GM23338 (cell line): ENCODE measurements around the gene TTC13. TPM values are rescaled to one million over a fixed set of nuclear protein-coding genes. Genes with fewer than 3 reads are reported as not detected.

ENCODE experiments used
- ATAC-seq: fragments of 200-7000 bp; cut with Tn5 transposase; 3 replicates; pipeline ENCODE4 v1.9.1; 2020
- DNase-seq: peaks from one replicate; pipeline ENCODE4 v3.0.0-alpha.2; 2015; ENCODE audit warnings: low spot score
- H2AFZ ChIP-seq: fragments of 200-600 bp; sonication (generic); 2 replicates; pipeline ENCODE4 v1.8.0; 2016; ENCODE audit warnings: antibody characterized with exemption, mild to moderate bottlenecking, moderate library complexity
- H3F3A ChIP-seq: fragments of 200-600 bp; sonication (generic); replicated peaks from 2 replicates; pipeline ENCODE4 v1.8.0; 2017; ENCODE audit warnings: antibody characterized with exemption, mixed run types, low read depth
- H3K27ac ChIP-seq: fragments of 200-600 bp; sonication (generic); 2 replicates; pipeline ENCODE4 v1.6.1; 2016; ENCODE audit warnings: low read depth
- H3K27me3 ChIP-seq: fragments of 200-600 bp; sonication (generic); 2 replicates; pipeline ENCODE4 v1.8.0; 2016; ENCODE audit warnings: mild to moderate bottlenecking, mixed run types, moderate library complexity; ENCODE audit not compliant: insufficient read depth
- H3K36me3 ChIP-seq: fragments of 200-600 bp; sonication (generic); 2 replicates; pipeline ENCODE4 v1.8.0; 2016; ENCODE audit warnings: mild to moderate bottlenecking; ENCODE audit not compliant: insufficient read depth
- H3K4me1 ChIP-seq: fragments of 200-600 bp; sonication (generic); 2 replicates; pipeline ENCODE4 v1.8.0; 2016; ENCODE audit warnings: mild to moderate bottlenecking, moderate library complexity; ENCODE audit not compliant: insufficient read depth
- H3K4me2 ChIP-seq: fragments of 200-600 bp; sonication (generic); 2 replicates; pipeline ENCODE4 v1.7.1; 2017; ENCODE audit warnings: mixed run types
- H3K4me3 ChIP-seq: fragments of 200-600 bp; sonication (generic); 2 replicates; pipeline ENCODE4 v1.6.1; 2016; ENCODE audit warnings: mixed run types
- H3K79me2 ChIP-seq: fragments of 200-600 bp; sonication (generic); replicated peaks from 2 replicates; pipeline ENCODE4 v1.8.0; 2017; ENCODE audit warnings: mild to moderate bottlenecking; ENCODE audit not compliant: insufficient read depth
- H3K9me2 ChIP-seq: fragments of 200-600 bp; sonication (generic); 2 replicates; pipeline ENCODE4 v1.8.0; 2017; ENCODE audit not compliant: insufficient read depth
- H4K20me1 ChIP-seq: fragments of 200-600 bp; sonication (generic); replicated peaks from 2 replicates; pipeline ENCODE4 v1.8.0; 2017; ENCODE audit warnings: mild to moderate bottlenecking; ENCODE audit not compliant: insufficient read depth
- H3K27ac Mint-ChIP-seq: 2 replicates; pipeline ENCODE4 v1.8.0; 2020; ENCODE audit warnings: inconsistent platforms, mild to moderate bottlenecking, moderate library complexity, mixed read lengths
- H3K27me3 Mint-ChIP-seq: 3 replicates; pipeline ENCODE4 v1.8.0; 2022; ENCODE audit warnings: low read depth, mild to moderate bottlenecking, moderate library complexity, mixed read lengths, inconsistent platforms; ENCODE audit not compliant: insufficient read depth, poor library complexity
- H3K36me3 Mint-ChIP-seq: 3 replicates; pipeline ENCODE4 v1.8.0; 2021; ENCODE audit warnings: low read depth, mild to moderate bottlenecking, inconsistent platforms, moderate library complexity, mixed read lengths
- H3K4me1 Mint-ChIP-seq: 3 replicates; pipeline ENCODE4 v1.8.0; 2020; ENCODE audit warnings: mild to moderate bottlenecking, inconsistent platforms, mixed read lengths
- H3K4me3 Mint-ChIP-seq: 3 replicates; pipeline ENCODE4 v1.8.0; 2021; ENCODE audit warnings: moderate library complexity, mild to moderate bottlenecking, inconsistent platforms, mixed read lengths
- H3K9me3 Mint-ChIP-seq: 3 replicates; pipeline ENCODE4 v1.8.0; 2020; ENCODE audit warnings: moderate library complexity, mild to moderate bottlenecking, inconsistent platforms, mixed read lengths
- CREB1 ChIP-seq: fragments of 250-450 bp; sonication (Bioruptor Pico); IDR thresholded peaks from 2 replicates; pipeline ENCODE4 v1.5.0; 2020; ENCODE audit warnings: low read depth, mild to moderate bottlenecking, moderate library complexity
- CTCF ChIP-seq, 2 experiments: fragments of 200-600 bp in 1 of 2; sonication (generic) in 1 of 2; conservative IDR thresholded peaks; 2 replicates each; pipeline versions ENCODE4 v1.5.1 to v1.6.1; 2016 to 2017; ENCODE audit warnings: antibody characterized with exemption in 2 of 2, low read depth in 2 of 2, mild to moderate bottlenecking in 2 of 2, moderate library complexity in 1 of 2
- ETS1 ChIP-seq: IDR thresholded peaks from 2 replicates; pipeline ENCODE4 v1.6.1; 2016; ENCODE audit warnings: antibody characterized with exemption
- EZH2 ChIP-seq: fragments of 200-600 bp; sonication (generic); IDR thresholded peaks from one replicate; pipeline ENCODE4 v1.8.0; 2017; ENCODE audit warnings: antibody characterized with exemption, mild to moderate bottlenecking, low read depth; ENCODE audit not compliant: unreplicated experiment
- EZH2phosphoT487 ChIP-seq: fragments of 200-600 bp; sonication (generic); IDR thresholded peaks from one replicate; pipeline ENCODE4 v1.8.1; 2018; ENCODE audit warnings: antibody characterized with exemption; ENCODE audit not compliant: unreplicated experiment
- JUNB ChIP-seq: IDR thresholded peaks from one replicate; pipeline ENCODE4 v1.6.1; 2016; ENCODE audit warnings: antibody characterized with exemption; ENCODE audit not compliant: unreplicated experiment
- NANOG ChIP-seq: IDR thresholded peaks from 2 replicates; pipeline ENCODE4 v1.6.1; 2016; ENCODE audit warnings: antibody characterized with exemption, borderline replicate concordance
- POLR2AphosphoS5 ChIP-seq: IDR thresholded peaks from 2 replicates; pipeline ENCODE4 v1.6.1; 2016; ENCODE audit warnings: antibody characterized with exemption, low read depth
- REST ChIP-seq: IDR thresholded peaks from one replicate; pipeline ENCODE4 v1.6.1; 2018; ENCODE audit warnings: antibody characterized with exemption; ENCODE audit not compliant: unreplicated experiment
- STAT1 ChIP-seq: IDR thresholded peaks from one replicate; pipeline ENCODE4 v1.6.1; 2016; ENCODE audit warnings: antibody characterized with exemption; ENCODE audit not compliant: unreplicated experiment
- ZNF114 ChIP-seq: fragments of 250-450 bp; sonication (Bioruptor Pico); IDR thresholded peaks from 2 replicates; pipeline ENCODE4 v1.5.0; 2020; ENCODE audit warnings: mild to moderate bottlenecking, moderate library complexity
- ZNF331 ChIP-seq: fragments of 250-450 bp; sonication (Bioruptor Pico); IDR thresholded peaks from 2 replicates; pipeline ENCODE4 v1.5.0; 2020; ENCODE audit warnings: low read depth, mild to moderate bottlenecking, moderate library complexity
- ZNF462 ChIP-seq: fragments of 250-450 bp; sonication (Bioruptor Pico); IDR thresholded peaks from 2 replicates; pipeline ENCODE4 v1.5.0; 2020; ENCODE audit warnings: mild to moderate bottlenecking, moderate library complexity
- polyA plus RNA-seq: library from polyadenylated mRNA; unstranded; fragments of >200 nt; fragmentation: Nextera tagmentation; extraction: Ambion mirVana; gene quantifications from 2 replicates; pipeline ENCODE4 v1.2.1, GENCODE V29; 2016
- total RNA-seq: library from RNA; depleted of rRNA; stranded (reverse); fragments of >200 nt; shearing (Covaris generic); gene quantifications from 2 replicates; pipeline ENCODE4 v1.2.3, GENCODE V29; 2014

Gene TTC13
- total and polyA plus RNA-seq, 2 experiments from 2014 or later = 3.8 to 9.4 TPM

GRCh38 chr1:230868736-230869385 is 109.8 kb downstream of the TTC13 start:
- H3K27me3 ChIP-seq = peaks cover 10% of the 10 kb centered on the region
- peak overlapping the region; percentile 92 for H2AFZ ChIP-seq
- peak; percentile 67 for ATAC-seq
- no peaks in the 10 kb centered on the region for H3F3A ChIP-seq
- no peak for TF ChIP-seq ETS1
- TF ChIP-seq POLR2AphosphoS5 = no peak; the same call in 1 of the 2 replicates
- no peak for TF ChIP-seq ZNF114 (CRISPR knock-in tag)
- no peak for TF ChIP-seq EZH2
- no peak for TF ChIP-seq CREB1
- TF ChIP-seq JUNB = no peak
- no peak for TF ChIP-seq STAT1
- TF ChIP-seq EZH2phosphoT487 = no peak
- no peak for TF ChIP-seq CTCF (conservative IDR thresholded peaks at IDR 0.05; ENCODE audit: low read depth in 2 of 2)
- no peak for TF ChIP-seq NANOG
- TF ChIP-seq ZNF462 (CRISPR knock-in tag) = no peak
- no peak for TF ChIP-seq REST
- no peak for TF ChIP-seq ZNF331 (CRISPR knock-in tag)
- peak overlapping the region; percentile 97 for H3K27ac Mint-ChIP-seq
- H4K20me1 ChIP-seq = peaks cover 9% of the 10 kb centered on the region; the same call in 1 of the 2 replicates
- DNase-seq = peak; percentile 84
- H3K4me2 ChIP-seq = peak overlapping the region; percentile 97
- H3K36me3 ChIP-seq = no peaks in the 10 kb centered on the region
- peak overlapping the region; percentile 84 for H3K4me3 ChIP-seq
- H3K27ac ChIP-seq = peak overlapping the region; percentile 96
- peaks cover 29% of the 10 kb centered on the region for H3K4me1 ChIP-seq
- H3K79me2 ChIP-seq = peaks cover 35% of the 10 kb centered on the region
- peaks cover 4% of the 10 kb centered on the region; the same call in 1 of the 3 replicates for H3K36me3 Mint-ChIP-seq
- H3K9me2 ChIP-seq = no peaks in the 10 kb centered on the region
- H3K9me3 Mint-ChIP-seq = no peaks in the 10 kb centered on the region
- H3K4me3 Mint-ChIP-seq = peak overlapping the region; percentile 82
- peaks cover 8% of the 10 kb centered on the region for H3K27me3 Mint-ChIP-seq
- peaks cover 42% of the 10 kb centered on the region for H3K4me1 Mint-ChIP-seq
